H9 (cell line): ENCODE measurements around the gene NEDD9. TPM values are rescaled to one million over a fixed set of nuclear protein-coding genes. Genes with fewer than 3 reads are reported as not detected.

Experiments used
- DNase-seq: peaks from one replicate; pipeline ENCODE4 v3.0.0-alpha.2; 2017
- H2AFZ ChIP-seq: one replicate; pipeline ENCODE4 v1.6.1; 2013; ENCODE audit warnings: mild to moderate bottlenecking, low read length, control low read depth, moderate library complexity
- H2AK5ac ChIP-seq: 2 replicates; pipeline ENCODE4 v1.6.1; 2013; ENCODE audit warnings: low read length, control low read depth, mixed read lengths; ENCODE audit not compliant: insufficient read length
- H2BK120ac ChIP-seq: one replicate; pipeline ENCODE4 v1.6.1; 2013; ENCODE audit warnings: low read depth, mild to moderate bottlenecking, low read length, control low read depth, inconsistent platforms; ENCODE audit not compliant: poor library complexity, severe bottlenecking
- H2BK12ac ChIP-seq: 2 replicates; pipeline ENCODE4 v1.6.1; 2013; ENCODE audit warnings: low read length, control low read depth, mixed read lengths, low read depth; ENCODE audit not compliant: insufficient read length
- H2BK15ac ChIP-seq: 2 replicates; pipeline ENCODE4 v1.6.1; 2013; ENCODE audit warnings: low read depth, low read length, control low read depth
- H2BK20ac ChIP-seq: one replicate; pipeline ENCODE4 v1.6.1; 2013; ENCODE audit warnings: low read depth, mild to moderate bottlenecking, low read length, control low read depth, inconsistent platforms; ENCODE audit not compliant: poor library complexity, severe bottlenecking
- H2BK5ac ChIP-seq: 2 replicates; pipeline ENCODE4 v1.6.1; 2013; ENCODE audit warnings: low read length, control low read depth, mixed read lengths; ENCODE audit not compliant: insufficient read length
- H3K14ac ChIP-seq: 2 replicates; pipeline ENCODE4 v1.6.1; 2013; ENCODE audit warnings: low read length, control low read depth; ENCODE audit not compliant: insufficient read depth
- H3K18ac ChIP-seq: 2 replicates; pipeline ENCODE4 v1.6.1; 2013; ENCODE audit warnings: low read depth, mild to moderate bottlenecking, mixed read lengths, low read length, control low read depth; ENCODE audit not compliant: insufficient read length
- H3K23ac ChIP-seq: 2 replicates; pipeline ENCODE4 v1.6.1; 2013; ENCODE audit warnings: low read length, control low read depth, mixed read lengths, low read depth; ENCODE audit not compliant: insufficient read length
- H3K23me2 ChIP-seq: 2 replicates; pipeline ENCODE4 v1.6.1; 2013; ENCODE audit warnings: low read depth, mild to moderate bottlenecking, mixed read lengths, low read length, control low read depth; ENCODE audit not compliant: insufficient read length, poor library complexity, severe bottlenecking
- H3K27ac ChIP-seq: 2 replicates; pipeline ENCODE4 v1.5.1; 2013; ENCODE audit warnings: low read length, control low read depth, mixed read lengths, low read depth; ENCODE audit not compliant: insufficient read length
- H3K27me3 ChIP-seq: 2 replicates; pipeline ENCODE4 v1.6.1; 2013; ENCODE audit warnings: low read length, control low read depth, inconsistent platforms; ENCODE audit not compliant: insufficient read depth
- H3K4ac ChIP-seq: 2 replicates; pipeline ENCODE4 v1.6.1; 2013; ENCODE audit warnings: low read depth, mild to moderate bottlenecking, control low read depth, inconsistent platforms, low read length, moderate library complexity
- H3K4me1 ChIP-seq: 2 replicates; pipeline ENCODE4 v1.6.1; 2013; ENCODE audit warnings: low read length, control low read depth, inconsistent platforms; ENCODE audit not compliant: insufficient read depth
- H3K4me2 ChIP-seq: 2 replicates; pipeline ENCODE4 v1.6.1; 2013; ENCODE audit warnings: low read length, control low read depth, mixed read lengths; ENCODE audit not compliant: insufficient read length, insufficient read depth
- H3K56ac ChIP-seq: 2 replicates; pipeline ENCODE4 v1.6.1; 2013; ENCODE audit warnings: low read depth, mild to moderate bottlenecking, mixed read lengths, low read length, control low read depth; ENCODE audit not compliant: insufficient read length
- H3K79me1 ChIP-seq: 2 replicates; pipeline ENCODE4 v1.6.1; 2013; ENCODE audit warnings: low read depth, mild to moderate bottlenecking, moderate library complexity, low read length, control low read depth, inconsistent platforms; ENCODE audit not compliant: insufficient read depth, poor library complexity, severe bottlenecking
- H3K79me2 ChIP-seq: 2 replicates; pipeline ENCODE4 v1.6.1; 2013; ENCODE audit warnings: low read length, control low read depth, inconsistent platforms; ENCODE audit not compliant: insufficient read depth
- H3K9ac ChIP-seq: 2 replicates; pipeline ENCODE4 v1.6.1; 2013; ENCODE audit warnings: low read length, control low read depth, mixed read lengths; ENCODE audit not compliant: insufficient read length; ENCODE audit errors: extremely low read depth
- H3K9me3 ChIP-seq: one replicate; pipeline ENCODE4 v1.6.1; 2013; ENCODE audit warnings: low read depth, low read length, inconsistent platforms; ENCODE audit not compliant: control insufficient read depth
- H3T11ph ChIP-seq: one replicate; pipeline ENCODE4 v1.6.1; 2013; ENCODE audit warnings: mild to moderate bottlenecking, low read length, control low read depth, inconsistent platforms
- H4K20me1 ChIP-seq: one replicate; pipeline ENCODE4 v1.6.1; 2013; ENCODE audit not compliant: control insufficient read depth, insufficient read length, insufficient read depth
- H4K5ac ChIP-seq: 2 replicates; pipeline ENCODE4 v1.6.1; 2013; ENCODE audit warnings: low read depth, mild to moderate bottlenecking, mixed read lengths, low read length, control low read depth; ENCODE audit not compliant: insufficient read length
- H4K8ac ChIP-seq: replicated peaks from 2 replicates; pipeline ENCODE4 v1.6.1; 2013; ENCODE audit warnings: low read length, control low read depth, mixed read lengths, low read depth; ENCODE audit not compliant: insufficient read length
- H4K91ac ChIP-seq: 2 replicates; pipeline ENCODE4 v1.6.1; 2013; ENCODE audit warnings: low read depth, mild to moderate bottlenecking, moderate library complexity, mixed read lengths, low read length, control low read depth; ENCODE audit not compliant: insufficient read length
- H3K27ac Mint-ChIP-seq, 3 experiments: 2 replicates in 2 of 3; 3 replicates in 1 of 3; pipeline ENCODE4 v1.8.0; 2020 to 2021; ENCODE audit warnings: mixed read lengths in 3 of 3, mild to moderate bottlenecking in 1 of 3, moderate library complexity in 1 of 3
- H3K27me3 Mint-ChIP-seq: 2 replicates; pipeline ENCODE4 v1.8.0; 2021; ENCODE audit warnings: low read depth, mild to moderate bottlenecking, moderate library complexity, mixed read lengths
- H3K36me3 Mint-ChIP-seq, 3 experiments: 2 replicates in 2 of 3; 3 replicates in 1 of 3; pipeline ENCODE4 v1.8.0; 2020 to 2021; ENCODE audit warnings: low read depth in 3 of 3, mixed read lengths in 3 of 3; ENCODE audit not compliant: insufficient read depth in 1 of 3
- H3K4me1 Mint-ChIP-seq, 2 experiments: 2 replicates each; pipeline ENCODE4 v1.8.0; 2020; ENCODE audit warnings: mixed read lengths in 2 of 2
- H3K4me3 Mint-ChIP-seq, 2 experiments: 2 replicates in 1 of 2; 3 replicates in 1 of 2; pipeline ENCODE4 v1.8.0; 2020 to 2021; ENCODE audit warnings: mild to moderate bottlenecking in 2 of 2, mixed read lengths in 2 of 2, moderate library complexity in 1 of 2
- H3K9me3 Mint-ChIP-seq, 2 experiments: 2 replicates in 1 of 2; 3 replicates in 1 of 2; pipeline ENCODE4 v1.8.0; 2020; ENCODE audit warnings: mild to moderate bottlenecking in 2 of 2, mixed read lengths in 2 of 2, moderate library complexity in 1 of 2
- CTCF ChIP-seq: fragments of 200-600 bp; sonication (generic); conservative IDR thresholded peaks from 3 replicates; pipeline ENCODE4 v1.8.0; 2021; ENCODE audit warnings: antibody characterized with exemption, mild to moderate bottlenecking
- WGBS: extraction: QIAGEN DNeasy Blood & Tissue Kit; methylation state at CpG from one replicate; pipeline ENCODE4 v1.1.7; 2013; ENCODE audit warnings: missing lambda C conversion rate, low lambda C conversion rate, mixed read lengths; ENCODE audit not compliant: insufficient read length; ENCODE audit errors: extremely low coverage; 5-methylcytosine and 5-hydroxymethylcytosine counted together
- total RNA-seq: library from RNA; stranded (reverse); gene quantifications from 2 replicates; pipeline ENCODE4 v1.2.1, GENCODE V29; 2021

The NEDD9 gene
- total RNA-seq, 1 experiment from 2014 or later = 5.5 TPM

- Histone ChIP-seq H2BK5ac (no peak overlapping the region), H4K20me1 (no peaks in the 10 kb centered on the region), H2BK20ac (no peak overlapping the region), H3K4me2 (peak overlapping the region; percentile 78), H3K4me1 (no peaks in the 10 kb centered on the region), H4K5ac (no peak overlapping the region), H3K14ac (no peak overlapping the region), H2BK12ac (no peak overlapping the region), H3K4ac (no peak overlapping the region), H3T11ph (no peak overlapping the region), H4K8ac (no peak overlapping the region), H4K91ac (no peak overlapping the region), H3K27me3 (no peaks in the 10 kb centered on the region), H3K9me3 (no peaks in the 10 kb centered on the region), H3K9ac (no peak overlapping the region), H3K79me2 (peaks cover 3% of the 10 kb centered on the region; the same call in 1 of the 2 replicates), H3K27ac (no peak overlapping the region), H3K79me1 (no peaks in the 10 kb centered on the region), H2AFZ (no peak overlapping the region), H2BK15ac (no peak overlapping the region), H3K23ac (no peak overlapping the region), H3K23me2 (peaks cover 10% of the 10 kb centered on the region), H2AK5ac (no peak overlapping the region), H3K18ac (no peak overlapping the region), H3K56ac (no peak overlapping the region), H2BK120ac (no peak overlapping the region)
- TF ChIP-seq CTCF = no peak
- Mint-ChIP-seq H3K36me3 (no peaks in the 10 kb centered on the region), H3K27ac (no peak overlapping the region), H3K4me1 (peaks cover 53 to 61% of the 10 kb centered on the region in 2 experiments), H3K27me3 (no peaks in the 10 kb centered on the region), H3K4me3 (peak overlapping the region; percentile 73 to 81; a peak in 4 of 5 replicates), H3K9me3 (no peaks in the 10 kb centered on the region; a peak in 1 of 5 replicates)
- no CpG with 5 or more reads among the region's 1 CpG for WGBS
- no peak for DNase-seq
Observed at GRCh38 chr6:11231108-11231463, 1.4 kb downstream of the NEDD9 start.
